Naive thymus-derived CD4-positive, alpha-beta T cell (primary cell): Measurements from ENCODE around the gene CHRM1. TPM values are rescaled to one million over a fixed set of nuclear protein-coding genes. Genes with fewer than 3 reads are reported as not detected.
A peak's percentile ranks its signal among the peaks of the same experiment; 100 is the strongest.

Experiments
- ATAC-seq: fragments of 150-1000 bp; cut with Tn5 transposase; 2 replicates; pipeline ENCODE4 v1.10.0; 2021; ENCODE audit warnings: mild to moderate bottlenecking, moderate library complexity
- CTCF ChIA-PET: fragments of 350-600 bp; sonication (Branson Sonifier 250); formaldehyde crosslinking; loops from one replicate; lab custom pipeline; 2021; ENCODE audit warnings: antibody characterized with exemption; lab: Charles Lee
- POLR2A ChIA-PET: fragments of 350-600 bp; sonication (Branson Sonifier 250); formaldehyde crosslinking; loops from one replicate; lab custom pipeline; 2021; ENCODE audit warnings: antibody characterized with exemption, inconsistent platforms; lab: Charles Lee
- DNase-seq, 9 donors: peaks; one replicate each; pipeline versions ENCODE4 v3.0.0 to v3.0.0-alpha.2; 2020 to 2022; ENCODE audit warnings: mixed read lengths in 1 of 9
- H3K27ac ChIP-seq: one replicate; pipeline ENCODE4 v1.7.0; 2013; ENCODE audit warnings: mild to moderate bottlenecking, low read depth, low read length, moderate library complexity
- H3K27me3 ChIP-seq, 2 donors: one replicate each; pipeline ENCODE4 v1.7.0; 2013; ENCODE audit warnings: low read length in 2 of 2, mild to moderate bottlenecking in 2 of 2, moderate library complexity in 2 of 2; ENCODE audit not compliant: control insufficient read depth in 2 of 2, insufficient read depth in 2 of 2
- H3K36me3 ChIP-seq, 3 experiments: 1 replicate in 2 of 3; 2 replicates in 1 of 3; pipeline ENCODE4 v1.7.0; 2013; ENCODE audit warnings: low read length in 3 of 3, mild to moderate bottlenecking in 3 of 3, moderate library complexity in 1 of 3; ENCODE audit not compliant: insufficient read depth in 3 of 3, control insufficient read depth in 2 of 3
- H3K4me1 ChIP-seq, 2 donors: one replicate each; pipeline ENCODE4 v1.7.0; 2013; ENCODE audit warnings: low read length in 2 of 2, mild to moderate bottlenecking in 2 of 2, moderate library complexity in 1 of 2; ENCODE audit not compliant: control insufficient read depth in 2 of 2, insufficient read depth in 2 of 2
- H3K4me3 ChIP-seq: 2 replicates; pipeline ENCODE4 v1.7.0; 2013; ENCODE audit warnings: mild to moderate bottlenecking, low read length
- H3K9me3 ChIP-seq, 3 experiments: 1 replicate in 2 of 3; 2 replicates in 1 of 3; pipeline ENCODE4 v1.7.0; 2013; ENCODE audit warnings: low read length in 3 of 3; ENCODE audit not compliant: control insufficient read depth in 2 of 3
- H3K27ac Mint-ChIP-seq, 9 donors: one replicate each; pipeline ENCODE4 v1.8.0; 2020 to 2022; ENCODE audit warnings: mixed read lengths in 9 of 9, mild to moderate bottlenecking in 8 of 9, moderate library complexity in 5 of 9, inconsistent platforms in 2 of 9
- H3K27me3 Mint-ChIP-seq, 5 donors: one replicate each; pipeline ENCODE4 v1.8.0; 2021 to 2022; ENCODE audit warnings: mixed read lengths in 5 of 5, mild to moderate bottlenecking in 1 of 5
- H3K36me3 Mint-ChIP-seq, 5 donors: one replicate each; pipeline ENCODE4 v1.8.0; 2020 to 2022; ENCODE audit warnings: mixed read lengths in 5 of 5, mild to moderate bottlenecking in 3 of 5, inconsistent platforms in 1 of 5
- H3K4me1 Mint-ChIP-seq, 7 donors: one replicate each; pipeline ENCODE4 v1.8.0; 2020 to 2022; ENCODE audit warnings: mixed read lengths in 7 of 7, mild to moderate bottlenecking in 3 of 7, inconsistent platforms in 1 of 7
- H3K4me3 Mint-ChIP-seq, 10 donors: one replicate each; pipeline ENCODE4 v1.8.0; 2020 to 2022; ENCODE audit warnings: mild to moderate bottlenecking in 10 of 10, mixed read lengths in 10 of 10, moderate library complexity in 6 of 10, inconsistent platforms in 2 of 10
- H3K9me3 Mint-ChIP-seq, 11 donors: one replicate each; pipeline ENCODE4 v1.8.0; 2020 to 2022; ENCODE audit warnings: mixed read lengths in 11 of 11, mild to moderate bottlenecking in 4 of 11, inconsistent platforms in 1 of 11, moderate library complexity in 1 of 11
- intact Hi-C, 2 donors: fragments of 100-400 bp; cut with micrococcal nuclease; formaldehyde crosslinking; loops; one replicate each; pipeline ENCODE4 v1.15.1; 2023
- polyA plus RNA-seq, 2 donors: library from polyadenylated mRNA; unstranded; fragments of 300-500 nt; fragmentation: Illumina TruSeq; gene quantifications; one replicate each; pipeline ENCODE4 v1.2.3, GENCODE V29; 2021
- total RNA-seq, 6 experiments: library from RNA in 5 of 6; stranded (reverse) in 5 of 6; gene quantifications; 1 replicate in 5 of 6; 2 replicates in 1 of 6; pipeline ENCODE4 v1.2.3 and lab custom pipeline; 2021 to 2026

CHRM1 gene
- total RNA-seq (not detected), polyA plus RNA-seq (not detected), total RNA-seq (lab: John Stamatoyannopoulos, UW) (not detected)

GRCh38 chr11:62921201-62921572, at the start of gene CHRM1:
Gene CHRM1 (minus strand): TSS chr11:62921363. CDS start chr11:62911100, 10,263 bp downstream.
- H3K9me3 ChIP-seq = no peaks in the 10 kb centered on the region
- peaks cover 8 to 25% (median 17%) of the 10 kb centered on the region in 7 donors for H3K4me1 Mint-ChIP-seq
- H3K27ac Mint-ChIP-seq = no peak within 1 kb of the TSS
- H3K4me3 ChIP-seq = no peak within 1 kb of the TSS
- intact Hi-C loops = no loop called here
- H3K4me3 Mint-ChIP-seq = peak within 1 kb of the TSS in 1 of 10 donors; percentile 85
- DNase-seq (no peak), ATAC-seq (no peak)
- H3K27ac ChIP-seq = no peak within 1 kb of the TSS
- CTCF ChIA-PET = no interaction called here
- H3K27me3 Mint-ChIP-seq = peaks cover 34 to 77% (median 40%) of the 10 kb centered on the region in 5 donors
- POLR2A ChIA-PET = no interaction called here
- no peaks in the 10 kb centered on the region for H3K36me3 Mint-ChIP-seq
- H3K27me3 ChIP-seq = peaks cover 0 to 10% of the 10 kb centered on the region in 2 donors
- peaks cover 3 to 15% of the 10 kb centered on the region in 2 donors for H3K4me1 ChIP-seq
- peaks cover 0 to 1% (median 0%) of the 10 kb centered on the region in 11 donors for H3K9me3 Mint-ChIP-seq
- H3K36me3 ChIP-seq = no peaks in the 10 kb centered on the region

- H3K27ac Mint-ChIP-seq = no peak overlapping the region
- no peak for DNase-seq
- H3K4me1 Mint-ChIP-seq = peaks cover 0 to 3% (median 0%) of the 10 kb centered on the region in 7 donors
- H3K9me3 Mint-ChIP-seq = peaks cover 0 to 13% (median 0%) of the 10 kb centered on the region in 11 donors
- intact Hi-C loops = no loop called here
- Histone ChIP-seq H3K36me3 (no peaks in the 10 kb centered on the region), H3K27ac (no peak overlapping the region), H3K27me3 (peaks cover 0 to 4% of the 10 kb centered on the region in 2 donors), H3K9me3 (no peaks in the 10 kb centered on the region), H3K4me3 (no peak overlapping the region), H3K4me1 (no peaks in the 10 kb centered on the region)
- POLR2A ChIA-PET = no interaction called here
- H3K27me3 Mint-ChIP-seq = peaks cover 19 to 45% (median 36%) of the 10 kb centered on the region in 5 donors
- H3K36me3 Mint-ChIP-seq = no peaks in the 10 kb centered on the region
- CTCF ChIA-PET = no interaction called here
- H3K4me3 Mint-ChIP-seq = no peak overlapping the region
- no peak for ATAC-seq
Measured at GRCh38 chr11:62965574-62965973, 44.4 kb upstream of the CHRM1 start.

GRCh38 chr11:62962391-62962790, 41.2 kb upstream of the CHRM1 start:
- Histone ChIP-seq H3K36me3 (no peaks in the 10 kb centered on the region), H3K4me1 (no peaks in the 10 kb centered on the region), H3K4me3 (no peak overlapping the region), H3K27me3 (no peaks in the 10 kb centered on the region), H3K27ac (no peak overlapping the region), H3K9me3 (no peaks in the 10 kb centered on the region)
- ATAC-seq (no peak), DNase-seq (no peak)
- Mint-ChIP-seq H3K9me3 (peaks cover 0 to 12% (median 0%) of the 10 kb centered on the region in 11 donors), H3K36me3 (no peaks in the 10 kb centered on the region), H3K27ac (no peak overlapping the region), H3K27me3 (peaks cover 16 to 24% (median 17%) of the 10 kb centered on the region in 5 donors), H3K4me3 (no peak overlapping the region), H3K4me1 (peaks cover 0 to 9% (median 0%) of the 10 kb centered on the region in 7 donors)
- ChIA-PET CTCF (no interaction called here), POLR2A (no interaction called here)
- intact Hi-C loops = no loop called here

- CTCF ChIA-PET = no interaction called here
Measured at GRCh38 chr11:62961017-62961570, 39.9 kb upstream of the CHRM1 start.

GRCh38 chr11:62959422-62959980, 38.3 kb upstream of the CHRM1 start:
- Mint-ChIP-seq H3K36me3 (no peaks in the 10 kb centered on the region), H3K4me1 (peaks cover 0 to 6% (median 0%) of the 10 kb centered on the region in 7 donors), H3K4me3 (no peak overlapping the region), H3K27ac (no peak overlapping the region), H3K9me3 (peaks cover 0 to 1% (median 0%) of the 10 kb centered on the region in 11 donors), H3K27me3 (peaks cover 0 to 15% (median 5%) of the 10 kb centered on the region in 5 donors)
- no peaks in the 10 kb centered on the region for H3K36me3 ChIP-seq
- intact Hi-C loops = no loop called here
- CTCF ChIA-PET = interaction anchor here (1.0 kb wide), 1 partner anchor 53 kb away, joined by 4 read pairs; no protein-coding TSS in a partner anchor
- POLR2A ChIA-PET = interaction anchor here (1.2 kb wide), 1 partner anchor 10 kb away, joined by 3 read pairs; no protein-coding TSS in a partner anchor
- no peak for DNase-seq
- H3K4me3 ChIP-seq = no peak overlapping the region
- no peak for ATAC-seq
- no peaks in the 10 kb centered on the region for H3K27me3 ChIP-seq
- H3K27ac ChIP-seq = no peak overlapping the region
- no peaks in the 10 kb centered on the region for H3K9me3 ChIP-seq
- H3K4me1 ChIP-seq = no peaks in the 10 kb centered on the region

More at GRCh38 chr11:62961017-62961570, 39.9 kb upstream of the CHRM1 start:
- DNase-seq (no peak), ATAC-seq (no peak)
- POLR2A ChIA-PET = no interaction called here
- Mint-ChIP-seq H3K36me3 (no peaks in the 10 kb centered on the region), H3K27me3 (peaks cover 3 to 12% (median 7%) of the 10 kb centered on the region in 5 donors), H3K27ac (no peak overlapping the region), H3K9me3 (peaks cover 0 to 1% (median 0%) of the 10 kb centered on the region in 11 donors), H3K4me3 (no peak overlapping the region), H3K4me1 (peaks cover 0 to 9% (median 0%) of the 10 kb centered on the region in 7 donors)
- Histone ChIP-seq H3K27ac (no peak overlapping the region), H3K4me1 (no peaks in the 10 kb centered on the region), H3K27me3 (no peaks in the 10 kb centered on the region), H3K9me3 (no peaks in the 10 kb centered on the region), H3K36me3 (no peaks in the 10 kb centered on the region), H3K4me3 (no peak overlapping the region)
- intact Hi-C loops = no loop called here

- Mint-ChIP-seq H3K9me3 (peaks cover 0 to 1% (median 0%) of the 10 kb centered on the region in 11 donors), H3K36me3 (no peaks in the 10 kb centered on the region), H3K27me3 (peaks cover 0 to 20% (median 5%) of the 10 kb centered on the region in 5 donors), H3K4me1 (peaks cover 0 to 6% (median 0%) of the 10 kb centered on the region in 7 donors), H3K4me3 (no peak overlapping the region), H3K27ac (no peak overlapping the region)
- ATAC-seq = no peak
- ChIA-PET CTCF (interaction anchor here (1.0 kb wide), 1 partner anchor 53 kb away, joined by 4 read pairs; no protein-coding TSS in a partner anchor), POLR2A (interaction anchor here (1.2 kb wide), 1 partner anchor 9 kb away, joined by 3 read pairs; no protein-coding TSS in a partner anchor)
- Histone ChIP-seq H3K27ac (no peak overlapping the region), H3K4me3 (no peak overlapping the region), H3K4me1 (no peaks in the 10 kb centered on the region), H3K36me3 (no peaks in the 10 kb centered on the region), H3K27me3 (no peaks in the 10 kb centered on the region), H3K9me3 (no peaks in the 10 kb centered on the region)
- no peak for DNase-seq
- intact Hi-C loops = no loop called here
Measured at GRCh38 chr11:62958547-62959421, 37.6 kb upstream of the CHRM1 start.
